Gastroesophageal sphincter (tissue), 4 donors: Measurements from ENCODE around the gene LAP3. TPM values are rescaled to one million over a fixed set of nuclear protein-coding genes. Genes with fewer than 3 reads are reported as not detected.

Experiments
- ATAC-seq: fragments of 150-250 bp; one replicate; pipeline ENCODE4 v1.9.1; 2016; ENCODE audit warnings: mild to moderate bottlenecking, moderate library complexity
- H3K27ac ChIP-seq, 4 donors: fragments of 200-600 bp; sonication (generic) in 3 of 4; 1 replicate in 3 of 4; 2 replicates in 1 of 4; pipeline ENCODE4 v1.5.1; 2016 to 2019
- H3K27me3 ChIP-seq: fragments of 200-600 bp; sonication (generic); one replicate; pipeline ENCODE4 v1.5.1; 2019
- H3K36me3 ChIP-seq, 2 donors: fragments of 200-600 bp; sonication (generic); one replicate each; pipeline ENCODE4 v1.5.1; 2019; ENCODE audit warnings: control low read depth in 1 of 2
- H3K4me1 ChIP-seq, 3 donors: fragments of 200-600 bp; sonication (generic); 1 replicate in 2 of 3; 2 replicates in 1 of 3; pipeline ENCODE4 v1.5.1; 2016 to 2019; ENCODE audit warnings: control low read depth in 2 of 3
- H3K4me3 ChIP-seq, 2 donors: fragments of 200-600 bp; sonication (generic); one replicate each; pipeline ENCODE4 v1.5.1; 2019; ENCODE audit warnings: mild to moderate bottlenecking in 1 of 2, moderate library complexity in 1 of 2
- H3K9me3 ChIP-seq, 3 donors: fragments of 200-600 bp; sonication (generic); one replicate each; pipeline ENCODE4 v1.5.1; 2017 to 2019; ENCODE audit warnings: control low read depth in 2 of 3
- EP300 ChIP-seq: sonication (generic); formaldehyde crosslinking; IDR thresholded peaks from one replicate; pipeline ENCODE4 v1.6.1; 2017; ENCODE audit warnings: antibody characterized with exemption, mild to moderate bottlenecking
- POLR2A ChIP-seq, 2 donors: fragments of 450-650 bp; IDR thresholded peaks; one replicate each; pipeline ENCODE4 v1.6.1; 2017; ENCODE audit warnings: antibody characterized with exemption in 2 of 2, mild to moderate bottlenecking in 2 of 2, moderate library complexity in 1 of 2
- POLR2AphosphoS5 ChIP-seq: sonication (generic); formaldehyde crosslinking; IDR thresholded peaks from one replicate; pipeline ENCODE4 v1.6.1; 2017; ENCODE audit warnings: antibody characterized with exemption
- WGBS, 2 donors: methylation state at CpG; one replicate each; pipeline ENCODE4 v1.1.5; 2018; ENCODE audit warnings: low coverage in 1 of 2; 5-methylcytosine and 5-hydroxymethylcytosine counted together
- total RNA-seq, 4 donors: library from RNA; depleted of rRNA; stranded (reverse); fragments of >200 nt; gene quantifications; one replicate each; pipeline ENCODE4 v1.1.0, GENCODE V29; 2016
- TF ChIP-seq, protein P1 (sequence below), 4 experiments: fragments of 200-600 bp in 2 of 4; fragments of 450-650 bp in 2 of 4; sonication (generic) in 1 of 4; IDR thresholded peaks; one replicate each; pipeline ENCODE4 v1.5.1; 2017 to 2019; ENCODE audit warnings: antibody characterized with exemption in 4 of 4, mild to moderate bottlenecking in 2 of 4, moderate library complexity in 2 of 4

LAP3 gene
- total RNA-seq, 4 donors from 2014 or later = 40.8 to 94.2 (median 80.1) TPM

GRCh38 chr4:17595471-17596005 lies 18.5 kb downstream of the LAP3 start:
- Histone ChIP-seq H3K9me3 (no peaks in the 10 kb centered on the region), H3K4me3 (no peak overlapping the region), H3K27ac (no peak overlapping the region), H3K27me3 (no peaks in the 10 kb centered on the region), H3K36me3 (peaks cover 0 to 100% of the 10 kb centered on the region in 2 donors), H3K4me1 (no peaks in the 10 kb centered on the region)
- no peak for TF ChIP-seq POLR2AphosphoS5
- TF ChIP-seq, protein P1, sequence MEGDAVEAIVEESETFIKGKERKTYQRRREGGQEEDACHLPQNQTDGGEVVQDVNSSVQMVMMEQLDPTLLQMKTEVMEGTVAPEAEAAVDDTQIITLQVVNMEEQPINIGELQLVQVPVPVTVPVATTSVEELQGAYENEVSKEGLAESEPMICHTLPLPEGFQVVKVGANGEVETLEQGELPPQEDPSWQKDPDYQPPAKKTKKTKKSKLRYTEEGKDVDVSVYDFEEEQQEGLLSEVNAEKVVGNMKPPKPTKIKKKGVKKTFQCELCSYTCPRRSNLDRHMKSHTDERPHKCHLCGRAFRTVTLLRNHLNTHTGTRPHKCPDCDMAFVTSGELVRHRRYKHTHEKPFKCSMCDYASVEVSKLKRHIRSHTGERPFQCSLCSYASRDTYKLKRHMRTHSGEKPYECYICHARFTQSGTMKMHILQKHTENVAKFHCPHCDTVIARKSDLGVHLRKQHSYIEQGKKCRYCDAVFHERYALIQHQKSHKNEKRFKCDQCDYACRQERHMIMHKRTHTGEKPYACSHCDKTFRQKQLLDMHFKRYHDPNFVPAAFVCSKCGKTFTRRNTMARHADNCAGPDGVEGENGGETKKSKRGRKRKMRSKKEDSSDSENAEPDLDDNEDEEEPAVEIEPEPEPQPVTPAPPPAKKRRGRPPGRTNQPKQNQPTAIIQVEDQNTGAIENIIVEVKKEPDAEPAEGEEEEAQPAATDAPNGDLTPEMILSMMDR (IDR thresholded peaks at IDR 0.05) = no peak
- no peak for TF ChIP-seq POLR2A (IDR thresholded peaks at IDR 0.05)
- WGBS, 2 donors = 70 to 92% methylated on average over 5 to 6 of the region's 6 CpGs
- no peak for ATAC-seq

GRCh38 chr4:17597517-17597916 lies 20.5 kb downstream of the LAP3 start:
- WGBS, 2 donors = 66 to 78% methylated on average over 4 to 7 of the region's 7 CpGs
- peaks cover 0 to 97% of the 10 kb centered on the region in 2 donors for H3K36me3 ChIP-seq

DNA sequence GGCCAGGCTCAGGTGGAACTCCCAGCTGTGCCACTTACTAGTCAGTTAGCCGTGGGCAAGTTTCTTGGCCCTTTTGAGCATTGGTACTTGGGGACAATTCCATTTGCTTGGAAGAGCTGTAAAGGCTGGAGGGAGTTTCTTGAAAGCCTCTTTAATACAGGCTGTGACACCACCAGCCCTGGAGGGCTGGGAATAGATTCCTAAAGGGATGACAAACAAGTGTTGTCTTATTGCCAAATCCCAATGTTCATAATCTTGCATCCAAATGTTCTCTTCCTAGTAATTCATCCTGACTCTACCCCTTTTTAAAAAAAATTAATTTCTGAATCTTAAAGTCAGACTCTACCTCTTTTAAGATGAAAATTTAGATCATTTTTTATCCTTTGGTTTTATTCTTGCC lies 22.8 kb downstream of the LAP3 start:
- no peaks in the 10 kb centered on the region for H3K27me3 ChIP-seq
- no peaks in the 10 kb centered on the region for H3K4me1 ChIP-seq
- ATAC-seq = no peak
- H3K4me3 ChIP-seq = no peak overlapping the region
- no peak overlapping the region for H3K27ac ChIP-seq
- TF ChIP-seq POLR2AphosphoS5 = no peak
- TF ChIP-seq, protein P1 (IDR thresholded peaks at IDR 0.05) = no peak
- TF ChIP-seq POLR2A (IDR thresholded peaks at IDR 0.05) = no peak
- TF ChIP-seq EP300 = no peak
- no peaks in the 10 kb centered on the region for H3K9me3 ChIP-seq
- 100% methylated on average over 1 of the region's 1 CpG; no CpG with 5 or more reads in 1 of the 2 donors for WGBS, 2 donors
- peaks cover 0 to 97% of the 10 kb centered on the region in 2 donors for H3K36me3 ChIP-seq

More at GRCh38 chr4:17597517-17597916, 20.5 kb downstream of the LAP3 start:
- no peak for TF ChIP-seq POLR2A (IDR thresholded peaks at IDR 0.05)
- no peak for TF ChIP-seq EP300
- TF ChIP-seq POLR2AphosphoS5 = no peak
- TF ChIP-seq, protein P1 (IDR thresholded peaks at IDR 0.05) = no peak
- Histone ChIP-seq H3K4me3 (no peak overlapping the region), H3K9me3 (no peaks in the 10 kb centered on the region), H3K4me1 (no peaks in the 10 kb centered on the region), H3K27me3 (no peaks in the 10 kb centered on the region), H3K27ac (no peak overlapping the region)
- ATAC-seq = no peak

DNA sequence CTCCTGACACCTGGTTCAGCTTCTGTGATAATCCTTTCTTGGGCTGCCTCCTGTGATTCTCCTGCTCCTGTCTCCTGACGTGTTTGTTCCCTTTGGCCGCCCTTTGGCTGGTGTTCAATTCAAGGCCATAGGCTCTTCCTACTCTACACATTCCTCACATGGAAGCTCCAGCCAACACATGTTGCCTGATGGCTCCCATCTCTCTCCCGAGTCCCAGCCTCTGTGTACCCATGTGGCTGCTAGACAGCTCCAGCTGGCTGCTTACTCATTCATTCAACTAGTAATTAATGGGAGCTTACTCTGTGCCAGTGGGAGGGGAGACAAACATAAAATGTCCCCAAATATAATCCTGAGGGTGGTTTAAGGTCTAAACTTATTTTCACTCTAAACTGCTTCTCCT lies 28.2 kb downstream of the LAP3 start:
- Histone ChIP-seq H3K27ac (no peak overlapping the region), H3K4me1 (no peaks in the 10 kb centered on the region), H3K36me3 (peaks cover 0 to 84% of the 10 kb centered on the region in 2 donors), H3K9me3 (no peaks in the 10 kb centered on the region), H3K4me3 (no peak overlapping the region), H3K27me3 (no peaks in the 10 kb centered on the region)
- TF ChIP-seq, protein P1 (IDR thresholded peaks at IDR 0.05) = no peak
- no peak for TF ChIP-seq POLR2AphosphoS5
- no peak for TF ChIP-seq EP300
- no peak for TF ChIP-seq POLR2A (IDR thresholded peaks at IDR 0.05)
- no peak for ATAC-seq
- 59 to 69% methylated on average over 3 of the region's 3 CpGs for WGBS, 2 donors

DNA sequence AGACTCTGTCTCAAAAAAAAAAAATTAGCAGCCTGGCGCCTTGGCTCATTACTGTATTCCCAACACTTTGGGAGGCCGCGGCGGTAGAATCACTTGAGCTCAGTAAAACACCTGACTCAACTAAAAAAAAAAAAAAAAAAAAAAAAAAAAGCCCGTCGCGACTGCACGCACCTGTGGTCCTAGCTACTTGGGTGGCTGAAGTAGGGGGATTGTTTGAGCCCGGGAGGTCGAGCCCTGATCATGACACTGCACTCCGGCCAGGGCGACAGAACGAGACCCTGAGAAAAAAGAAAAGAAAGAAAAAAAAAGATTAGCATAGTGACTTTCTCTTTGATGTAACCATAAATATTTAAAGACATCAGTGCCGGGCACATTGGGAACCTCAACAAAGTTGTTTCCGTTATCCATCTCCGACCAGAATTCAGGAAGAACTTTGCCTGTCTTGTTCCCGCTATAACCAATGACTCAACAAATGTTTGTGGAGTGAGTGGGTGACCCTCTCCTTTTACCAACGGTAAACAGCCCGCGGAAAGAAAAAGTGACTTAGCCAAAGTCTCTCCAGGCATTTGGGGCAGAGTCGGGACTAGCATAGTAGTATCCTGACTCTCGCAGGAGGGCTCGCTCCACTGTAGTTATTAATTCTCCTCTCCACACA lies 36.9 kb downstream of the LAP3 start:
- H3K27ac ChIP-seq = peak overlapping the region; percentile 75 to 91 (median 82)
- H3K4me3 ChIP-seq = peak overlapping the region; percentile 69 to 99
- peak; percentile 82 for ATAC-seq
- no peak for TF ChIP-seq EP300
- TF ChIP-seq, protein P1 (IDR thresholded peaks at IDR 0.05) = no peak
- TF ChIP-seq POLR2A (IDR thresholded peaks at IDR 0.05) = no peak
- peak; percentile 45 for TF ChIP-seq POLR2AphosphoS5
- H3K4me1 ChIP-seq = peaks cover 8 to 48% (median 16%) of the 10 kb centered on the region in 3 donors
- peaks cover 0 to 26% of the 10 kb centered on the region in 2 donors for H3K36me3 ChIP-seq
- no peaks in the 10 kb centered on the region for H3K27me3 ChIP-seq
- H3K9me3 ChIP-seq = no peaks in the 10 kb centered on the region
- WGBS, 2 donors = 0% methylated on average over 14 to 19 of the region's 23 CpGs
